ENCODE measurements around the gene CCL27. TPM values are rescaled to one million over a fixed set of nuclear protein-coding genes. Genes with fewer than 3 reads are reported as not detected.
A peak's percentile ranks its signal among the peaks of the same experiment; 100 is the strongest.

The CCL27 gene
- polyA plus RNA-seq, 3 donors = 0.44 to 0.60 (median 0.59) TPM

GRCh38 chr9:34687276-34688030, 25.0 kb upstream of the CCL27 start:
- no peak for DNase-seq (ENCODE audit: extremely low read depth in 1 of 11, low read depth in 9 of 11, low spot score in 4 of 11)

GRCh38 chr9:34686732-34687131, 24.3 kb upstream of the CCL27 start:
- no peak for DNase-seq (ENCODE audit: extremely low read depth in 1 of 11, low read depth in 9 of 11, low spot score in 4 of 11)

GRCh38 chr9:34686231-34686630, 23.8 kb upstream of the CCL27 start:
- no peak for DNase-seq (ENCODE audit: extremely low read depth in 1 of 11, low read depth in 9 of 11, low spot score in 4 of 11)

- no peak for DNase-seq (ENCODE audit: extremely low read depth in 1 of 11, low read depth in 9 of 11, low spot score in 4 of 11)
Measured at GRCh38 chr9:34685591-34685990, 23.1 kb upstream of the CCL27 start.

- no peak for DNase-seq (ENCODE audit: extremely low read depth in 1 of 11, low read depth in 9 of 11, low spot score in 4 of 11)
Measured at GRCh38 chr9:34684816-34685215, 22.4 kb upstream of the CCL27 start.

GRCh38 chr9:34684145-34684544, 21.7 kb upstream of the CCL27 start:
- DNase-seq (ENCODE audit: extremely low read depth in 1 of 11, low read depth in 9 of 11, low spot score in 4 of 11) = no peak

- no peak for DNase-seq (ENCODE audit: extremely low read depth in 1 of 11, low read depth in 9 of 11, low spot score in 4 of 11)
Measured at GRCh38 chr9:34675869-34676268, 13.4 kb upstream of the CCL27 start.

GRCh38 chr9:34675048-34675714, 12.7 kb upstream of the CCL27 start:
- peak in 1 of 11 donors; percentile 71 for DNase-seq (ENCODE audit: extremely low read depth in 1 of 11, low read depth in 9 of 11, low spot score in 4 of 11)

- no peak for DNase-seq (ENCODE audit: extremely low read depth in 1 of 11, low read depth in 9 of 11, low spot score in 4 of 11)
Measured at GRCh38 chr9:34674440-34674839, 12.0 kb upstream of the CCL27 start.

- no peak for DNase-seq (ENCODE audit: extremely low read depth in 1 of 11, low read depth in 9 of 11, low spot score in 4 of 11)
Measured at GRCh38 chr9:34671307-34671706, 8.8 kb upstream of the CCL27 start.

GRCh38 chr9:34669809-34670562, 7.5 kb upstream of the CCL27 start:
- no peak for DNase-seq (ENCODE audit: extremely low read depth in 1 of 11, low read depth in 9 of 11, low spot score in 4 of 11)

- peak; percentile 82 to 94 (median 91) for DNase-seq (ENCODE audit: extremely low read depth in 1 of 11, low read depth in 9 of 11, low spot score in 4 of 11)
Measured at GRCh38 chr9:34665381-34666250, 3.2 kb upstream of the CCL27 start.

- no peak for DNase-seq (ENCODE audit: extremely low read depth in 1 of 11, low read depth in 9 of 11, low spot score in 4 of 11)
Measured at GRCh38 chr9:34665067-34665380, 2.6 kb upstream of the CCL27 start.

GRCh38 chr9:34664281-34665066, 2.0 kb upstream of the CCL27 start:
- DNase-seq (ENCODE audit: extremely low read depth in 1 of 11, low read depth in 9 of 11, low spot score in 4 of 11) = peak in 2 of 11 donors; percentile 63 to 72

GRCh38 chr9:34663303-34663605, 797 bp upstream of the CCL27 start:
- no peak for DNase-seq (ENCODE audit: extremely low read depth in 1 of 11, low read depth in 9 of 11, low spot score in 4 of 11)

- DNase-seq (ENCODE audit: extremely low read depth in 1 of 11, low read depth in 9 of 11, low spot score in 4 of 11) = no peak
Measured at GRCh38 chr9:34659592-34660253, 2.7 kb downstream of the CCL27 start.

GRCh38 chr9:34658461-34658860, 4.0 kb downstream of the CCL27 start:
- no peak for DNase-seq (ENCODE audit: extremely low read depth in 1 of 11, low read depth in 9 of 11, low spot score in 4 of 11)

GRCh38 chr9:34656992-34657391, 5.5 kb downstream of the CCL27 start:
- DNase-seq (ENCODE audit: extremely low read depth in 1 of 11, low read depth in 9 of 11, low spot score in 4 of 11) = no peak

Measured in renal cortex interstitium (tissue), 11 donors.